AG09319 (cell line): ENCODE results near the gene NKIRAS1.

Source experiments
- DNase-seq: peaks from one replicate; pipeline ENCODE4 v3.0.0-alpha.2; 2010; ENCODE audit warnings: low read depth; ENCODE audit errors: extremely low read depth
- TF ChIP-seq, protein P1 (sequence below): IDR thresholded peaks from 2 replicates; pipeline ENCODE4 v1.5.1; 2011; ENCODE audit warnings: low read depth, mild to moderate bottlenecking, inconsistent platforms, low read length, moderate library complexity

Gene NKIRAS1

GRCh38 chr3:23869977-23870662 lies 46.7 kb downstream of the NKIRAS1 start:
- TF ChIP-seq, protein P1, sequence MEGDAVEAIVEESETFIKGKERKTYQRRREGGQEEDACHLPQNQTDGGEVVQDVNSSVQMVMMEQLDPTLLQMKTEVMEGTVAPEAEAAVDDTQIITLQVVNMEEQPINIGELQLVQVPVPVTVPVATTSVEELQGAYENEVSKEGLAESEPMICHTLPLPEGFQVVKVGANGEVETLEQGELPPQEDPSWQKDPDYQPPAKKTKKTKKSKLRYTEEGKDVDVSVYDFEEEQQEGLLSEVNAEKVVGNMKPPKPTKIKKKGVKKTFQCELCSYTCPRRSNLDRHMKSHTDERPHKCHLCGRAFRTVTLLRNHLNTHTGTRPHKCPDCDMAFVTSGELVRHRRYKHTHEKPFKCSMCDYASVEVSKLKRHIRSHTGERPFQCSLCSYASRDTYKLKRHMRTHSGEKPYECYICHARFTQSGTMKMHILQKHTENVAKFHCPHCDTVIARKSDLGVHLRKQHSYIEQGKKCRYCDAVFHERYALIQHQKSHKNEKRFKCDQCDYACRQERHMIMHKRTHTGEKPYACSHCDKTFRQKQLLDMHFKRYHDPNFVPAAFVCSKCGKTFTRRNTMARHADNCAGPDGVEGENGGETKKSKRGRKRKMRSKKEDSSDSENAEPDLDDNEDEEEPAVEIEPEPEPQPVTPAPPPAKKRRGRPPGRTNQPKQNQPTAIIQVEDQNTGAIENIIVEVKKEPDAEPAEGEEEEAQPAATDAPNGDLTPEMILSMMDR = no peak
- no peak for DNase-seq

DNA sequence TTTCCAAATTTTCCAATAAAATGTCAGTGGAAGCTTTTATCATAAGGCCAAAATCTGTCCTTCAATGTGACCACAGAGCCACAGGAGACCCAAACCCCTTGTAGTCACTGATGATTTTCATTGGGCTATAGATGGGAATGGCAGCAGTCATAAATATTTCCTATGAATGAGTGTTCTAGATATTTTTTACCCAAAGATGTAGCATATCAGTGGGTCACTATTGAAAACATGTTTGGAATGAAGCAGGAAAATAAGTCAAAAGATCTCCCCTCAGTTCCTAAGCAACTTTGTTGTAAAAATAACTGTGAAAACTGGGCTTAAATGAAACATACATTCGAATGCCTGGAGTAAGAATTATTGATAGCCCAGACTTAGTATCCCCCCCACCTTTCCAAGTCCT lies 49.0 kb downstream of the NKIRAS1 start:
- DNase-seq = no peak

DNA sequence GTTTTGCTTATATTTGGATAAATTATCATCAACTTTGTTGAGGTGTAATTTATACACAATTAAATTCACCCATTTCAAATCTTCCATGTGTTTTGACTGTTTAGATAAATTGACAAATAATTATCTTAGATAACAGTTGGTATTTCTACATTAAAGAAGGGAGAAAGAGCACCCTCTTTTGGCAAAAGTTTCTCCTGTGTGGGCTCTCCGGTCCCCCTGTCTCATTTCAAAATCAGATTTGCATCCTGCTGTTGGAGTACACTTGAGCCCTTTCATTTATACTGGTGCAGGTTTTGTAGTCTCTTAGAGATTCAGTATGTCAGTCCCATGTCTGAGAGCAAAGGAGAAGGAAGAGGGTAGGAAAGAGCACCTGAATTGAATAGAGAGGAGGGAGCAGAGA lies 49.4 kb downstream of the NKIRAS1 start:
- no peak for DNase-seq
- TF ChIP-seq, protein P1 = no peak

More for the DNA sequence above, 49.0 kb downstream of the NKIRAS1 start:
- TF ChIP-seq, protein P1 = no peak

- no peak for DNase-seq
Measured at GRCh38 chr3:23865595-23866396, 51.0 kb downstream of the NKIRAS1 start.

DNA sequence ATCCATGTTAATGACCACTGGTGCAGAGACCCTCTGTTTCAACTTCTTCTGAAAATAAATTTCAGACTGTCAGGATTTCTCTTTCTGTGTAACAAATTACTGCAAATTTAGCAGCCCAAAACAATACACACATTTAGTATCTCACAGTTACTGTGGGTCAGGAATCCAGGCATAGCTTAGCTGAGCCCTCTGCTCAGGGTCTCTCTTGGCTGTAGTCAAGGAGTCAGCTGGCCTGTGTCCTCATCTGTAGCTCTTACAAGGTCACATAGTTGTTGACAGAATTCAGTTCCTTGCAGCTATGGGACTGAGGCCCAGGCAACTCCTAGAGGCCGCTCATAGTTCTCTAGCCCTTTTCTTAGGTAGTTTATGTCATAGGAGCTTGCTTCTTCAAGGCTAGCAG lies 51.9 kb downstream of the NKIRAS1 start:
- TF ChIP-seq, protein P1 = no peak
- DNase-seq = no peak

More at GRCh38 chr3:23865595-23866396, 51.0 kb downstream of the NKIRAS1 start:
- TF ChIP-seq, protein P1 = no peak

- TF ChIP-seq, protein P1 = no peak
- DNase-seq = no peak
Measured at GRCh38 chr3:23863060-23863459, 53.7 kb downstream of the NKIRAS1 start.

- no peak for DNase-seq
Measured at GRCh38 chr3:23861689-23862088, 55.1 kb downstream of the NKIRAS1 start.

More at GRCh38 chr3:23861689-23862088, 55.1 kb downstream of the NKIRAS1 start:
- TF ChIP-seq, protein P1 = no peak
